Gastrocnemius medialis (tissue), 4 donors: ENCODE measurements around the gene TMEM79. TPM values are rescaled to one million over a fixed set of nuclear protein-coding genes. Genes with fewer than 3 reads are reported as not detected.

Source experiments
- ATAC-seq, 2 donors: fragments of 150-250 bp; one replicate each; pipeline ENCODE4 v1.9.1; 2016
- DNase-seq, 2 donors: peaks; one replicate each; pipeline ENCODE4 v3.0.0-alpha.2; 2019
- H3K27ac ChIP-seq, 4 donors: fragments of 200-600 bp; sonication (generic); 1 replicate in 1 of 4; 2 replicates in 3 of 4; pipeline ENCODE4 v1.5.1; 2016 to 2018; ENCODE audit warnings: mild to moderate bottlenecking in 2 of 4, moderate library complexity in 1 of 4
- H3K27me3 ChIP-seq, 3 donors: fragments of 200-600 bp; sonication (generic) in 2 of 3; 1 replicate in 1 of 3; 2 replicates in 2 of 3; pipeline versions ENCODE4 v1.5.1 to v1.6.0; 2016 to 2019; ENCODE audit warnings: mild to moderate bottlenecking in 1 of 3, moderate library complexity in 1 of 3
- H3K36me3 ChIP-seq, 2 donors: fragments of 200-600 bp; sonication (generic) in 1 of 2; one replicate each; pipeline ENCODE4 v1.5.1; 2017 to 2018
- H3K4me1 ChIP-seq, 2 donors: fragments of 200-600 bp; sonication (generic) in 1 of 2; one replicate each; pipeline ENCODE4 v1.5.1; 2016 to 2017; ENCODE audit warnings: mild to moderate bottlenecking in 2 of 2
- H3K4me3 ChIP-seq, 4 donors: fragments of 200-600 bp; sonication (generic) in 3 of 4; 1 replicate in 1 of 4; 2 replicates in 3 of 4; pipeline ENCODE4 v1.5.1; 2016 to 2019; ENCODE audit warnings: mild to moderate bottlenecking in 2 of 4
- H3K9me3 ChIP-seq, 3 donors: fragments of 200-600 bp; sonication (generic) in 2 of 3; 1 replicate in 1 of 3; 2 replicates in 2 of 3; pipeline ENCODE4 v1.5.1; 2016 to 2019
- CTCF ChIP-seq, 5 experiments: fragments of 450-650 bp in 3 of 5; fragments of 200-600 bp in 2 of 5; sonication (generic) in 2 of 5; IDR thresholded peaks in 4 of 5; conservative IDR thresholded peaks in 1 of 5; 1 replicate in 4 of 5; 2 replicates in 1 of 5; pipeline ENCODE4 v1.5.1; 2016 to 2019; ENCODE audit warnings: antibody characterized with exemption in 5 of 5, mild to moderate bottlenecking in 3 of 5, moderate library complexity in 3 of 5
- POLR2A ChIP-seq, 2 donors: fragments of 450-650 bp; IDR thresholded peaks; one replicate each; pipeline ENCODE4 v1.6.1; 2017; ENCODE audit warnings: antibody characterized with exemption in 2 of 2, mild to moderate bottlenecking in 2 of 2, moderate library complexity in 2 of 2
- in situ Hi-C, 4 donors: fragments of 200-750 bp; cut with MboI; loops; one replicate each; pipeline versions ENCODE4 v1.15.0 to v1.8.0; 2017; ENCODE audit warnings: low sequenced_read_pairs in 4 of 4
- intact Hi-C: fragments of 100-400 bp; cut with DNase I; formaldehyde crosslinking; loops from one replicate; pipeline ENCODE4 v1.15.1; 2023; ENCODE audit warnings: low total_unique reads
- total RNA-seq, 4 donors: library from RNA; depleted of rRNA; stranded (reverse); fragments of >200 nt; gene quantifications; one replicate each; pipeline versions ENCODE4 v1.1.0 to v1.2.3, GENCODE V29; 2016

TMEM79 gene
- total RNA-seq, result 1 to 10 TPM in 1 of 4 donors, under 1 TPM in 3; 0.20 to 1.5 (median 0.68) TPM

GRCh38 chr1:156284112-156284511, at the start of gene TMEM79:
TMEM79 (plus strand) TSS chr1:156284325; CDS start chr1:156285227, 902 bp downstream.
- peak within 1 kb of the TSS; percentile 90 to 99 (median 94) for H3K27ac ChIP-seq
- peak within 1 kb of the TSS; percentile 72 to 97 (median 82) for H3K4me3 ChIP-seq
- in situ Hi-C loops (no loop called here), intact Hi-C loops (loop anchor here (5.0 kb wide), 2 partner anchors 187 to 223 kb away; no protein-coding TSS in a partner anchor)
- DNase-seq, result no peak
- peaks cover 27 to 33% of the 10 kb centered on the region in 2 donors for H3K4me1 ChIP-seq
- H3K27me3 ChIP-seq, result no peaks in the 10 kb centered on the region
- ATAC-seq, result no peak
- peaks cover 0 to 2% of the 10 kb centered on the region in 2 donors for H3K36me3 ChIP-seq
- TF ChIP-seq CTCF (IDR thresholded peaks at IDR 0.05 in 4 of 5, conservative IDR thresholded peaks at IDR 0.05 in 1 of 5) (no peak), POLR2A (IDR thresholded peaks at IDR 0.05) (no peak)
- H3K9me3 ChIP-seq, result no peaks in the 10 kb centered on the region

GRCh38 chr1:156236164-156236563, 48.0 kb upstream of the TMEM79 start:
- in situ Hi-C loops, result no loop called here
- Histone ChIP-seq H3K4me1 (no peaks in the 10 kb centered on the region), H3K9me3 (no peaks in the 10 kb centered on the region), H3K27ac (no peak overlapping the region), H3K36me3 (peaks cover 0 to 68% of the 10 kb centered on the region in 2 donors), H3K4me3 (no peak overlapping the region), H3K27me3 (no peaks in the 10 kb centered on the region)
- ATAC-seq (no peak), DNase-seq (no peak)
- TF ChIP-seq CTCF (IDR thresholded peaks at IDR 0.05 in 4 of 5, conservative IDR thresholded peaks at IDR 0.05 in 1 of 5) (no peak), POLR2A (IDR thresholded peaks at IDR 0.05) (no peak)
- intact Hi-C loops, result no loop called here

- Histone ChIP-seq H3K4me3 (no peak overlapping the region), H3K27me3 (no peaks in the 10 kb centered on the region), H3K27ac (no peak overlapping the region), H3K9me3 (no peaks in the 10 kb centered on the region), H3K4me1 (no peaks in the 10 kb centered on the region), H3K36me3 (peaks cover 0 to 68% of the 10 kb centered on the region in 2 donors)
- intact Hi-C loops, result no loop called here
- DNase-seq (no peak), ATAC-seq (no peak)
- no peak for TF ChIP-seq POLR2A (IDR thresholded peaks at IDR 0.05)
- TF ChIP-seq CTCF (IDR thresholded peaks at IDR 0.05 in 4 of 5, conservative IDR thresholded peaks at IDR 0.05 in 1 of 5), result no peak
- in situ Hi-C loops, result no loop called here
Observed at GRCh38 chr1:156238248-156238647, 45.9 kb upstream of the TMEM79 start.

- intact Hi-C loops (no loop called here), in situ Hi-C loops (no loop called here)
- ATAC-seq, result no peak
- no peaks in the 10 kb centered on the region for H3K9me3 ChIP-seq
- no peak overlapping the region for H3K4me3 ChIP-seq
- H3K4me1 ChIP-seq, result peaks cover 0 to 10% of the 10 kb centered on the region in 2 donors
- peaks cover 0 to 46% of the 10 kb centered on the region in 2 donors for H3K36me3 ChIP-seq
- H3K27ac ChIP-seq, result no peak overlapping the region
- peaks cover 16 to 18% (median 16%) of the 10 kb centered on the region in 3 donors for H3K27me3 ChIP-seq
- DNase-seq, result no peak
- no peak for TF ChIP-seq CTCF (IDR thresholded peaks at IDR 0.05 in 4 of 5, conservative IDR thresholded peaks at IDR 0.05 in 1 of 5)
- no peak for TF ChIP-seq POLR2A (IDR thresholded peaks at IDR 0.05)
Observed at GRCh38 chr1:156241311-156241811, 42.8 kb upstream of the TMEM79 start.

GRCh38 chr1:156241926-156242325, 42.2 kb upstream of the TMEM79 start, which contains the start of gene BGLAP:
BGLAP (plus strand) TSS chr1:156242184; CDS start chr1:156242232, 48 bp downstream.
- H3K27ac ChIP-seq, result no peak within 1 kb of the TSS
- intact Hi-C loops, result no loop called here
- H3K36me3 ChIP-seq, result peaks cover 0 to 40% of the 10 kb centered on the region in 2 donors
- in situ Hi-C loops, result no loop called here
- ATAC-seq (no peak), DNase-seq (no peak)
- TF ChIP-seq CTCF (IDR thresholded peaks at IDR 0.05 in 4 of 5, conservative IDR thresholded peaks at IDR 0.05 in 1 of 5) (no peak), POLR2A (IDR thresholded peaks at IDR 0.05) (no peak)
- no peak within 1 kb of the TSS for H3K4me3 ChIP-seq
- H3K9me3 ChIP-seq, result no peaks in the 10 kb centered on the region
- H3K27me3 ChIP-seq, result peaks cover 17 to 20% (median 20%) of the 10 kb centered on the region in 3 donors
- H3K4me1 ChIP-seq, result peaks cover 0 to 10% of the 10 kb centered on the region in 2 donors
